ENCODE results near the gene PKN2.

GRCh38 chr1:88873737-88874349 lies 189.8 kb downstream of the PKN2 start:
- no peak for TF ChIP-seq MAFK (IDR thresholded peaks at IDR 0.05; ENCODE audit: low read depth, low read length)
- TF ChIP-seq RAD21 (IDR thresholded peaks at IDR 0.05 in 1 of 2, conservative IDR thresholded peaks at IDR 0.05 in 1 of 2; ENCODE audit: low read depth in 2 of 2, low read length in 2 of 2) = no peak
- TF ChIP-seq EZH2 (IDR thresholded peaks at IDR 0.05; ENCODE audit: low read depth, low read length, severe bottlenecking) = no peak
- TF ChIP-seq RBBP5 (IDR thresholded peaks at IDR 0.05; ENCODE audit: borderline replicate concordance, low read depth, low read length) = no peak
- TF ChIP-seq CTCF (IDR thresholded peaks at IDR 0.05; ENCODE audit: control extremely low read depth in 1 of 3, insufficient read depth in 1 of 3, low read depth in 1 of 3, low read length in 3 of 3) = no peak
- TF ChIP-seq JUN (IDR thresholded peaks at IDR 0.05; ENCODE audit: low read depth, low read length) = no peak

Data from H1 (cell line).